HG03097 (cell line): ENCODE measurements around the gene SH3PXD2A.

ENCODE experiments used
- ATAC-seq: cut with Tn5 transposase; IDR thresholded peaks from one replicate; pipeline ENCODE4 v1.9.1; 2021; ENCODE audit not compliant: unreplicated experiment, low FRiP score

The SH3PXD2A gene

GRCh38 chr10:103714232-103714891, 141.0 kb downstream of the SH3PXD2A start:
- ATAC-seq: no peak

- ATAC-seq: no peak
Observed at GRCh38 chr10:103713676-103714075, 141.7 kb downstream of the SH3PXD2A start.

- no peak for ATAC-seq
Observed at GRCh38 chr10:103712898-103713498, 142.4 kb downstream of the SH3PXD2A start.

- no peak for ATAC-seq
Observed at GRCh38 chr10:103712146-103712545, 143.2 kb downstream of the SH3PXD2A start.

- ATAC-seq: no peak
Observed at GRCh38 chr10:103711351-103711994, 143.9 kb downstream of the SH3PXD2A start.

GRCh38 chr10:103710490-103710889, 144.9 kb downstream of the SH3PXD2A start:
- ATAC-seq: no peak

- ATAC-seq: no peak
Observed at GRCh38 chr10:103709341-103709920, 145.9 kb downstream of the SH3PXD2A start.

GRCh38 chr10:103708627-103709288, 146.6 kb downstream of the SH3PXD2A start:
- no peak for ATAC-seq

- ATAC-seq: no peak
Observed at GRCh38 chr10:103707956-103708626, 147.3 kb downstream of the SH3PXD2A start.

GRCh38 chr10:103706762-103707161, 148.6 kb downstream of the SH3PXD2A start:
- ATAC-seq: no peak

GRCh38 chr10:103706047-103706446, 149.3 kb downstream of the SH3PXD2A start:
- no peak for ATAC-seq

- ATAC-seq: no peak
Observed at GRCh38 chr10:103703941-103704919, 151.1 kb downstream of the SH3PXD2A start.

- ATAC-seq: no peak
Observed at GRCh38 chr10:103701380-103702222, 153.8 kb downstream of the SH3PXD2A start.

- no peak for ATAC-seq
Observed at GRCh38 chr10:103700436-103700715, 155.0 kb downstream of the SH3PXD2A start.

GRCh38 chr10:103699611-103700435, 155.6 kb downstream of the SH3PXD2A start:
- no peak for ATAC-seq

- no peak for ATAC-seq
Observed at GRCh38 chr10:103698266-103698665, 157.1 kb downstream of the SH3PXD2A start.

- no peak for ATAC-seq
Observed at GRCh38 chr10:103697787-103698186, 157.6 kb downstream of the SH3PXD2A start.
